NCI-H1930 (cell line): ENCODE data around the gene LRRN3.
"Not testable (repeated sequence)": the region's sequence is repeated elsewhere in the genome, so short reads cannot be mapped to it uniquely, and the experiment has no call there.

Source experiments
- DNase-seq, 2 experiments: peaks; one replicate each; lab custom pipeline; 2025; lab: John Stamatoyannopoulos, UW

LRRN3 gene

GRCh38 chr7:111090846-111091245 lies at the start of gene LRRN3:
Gene LRRN3, plus strand, starts transcription at chr7:111091127. Its CDS starts 31,646 bp downstream, at chr7:111122773.
- no peak for DNase-seq

DNA sequence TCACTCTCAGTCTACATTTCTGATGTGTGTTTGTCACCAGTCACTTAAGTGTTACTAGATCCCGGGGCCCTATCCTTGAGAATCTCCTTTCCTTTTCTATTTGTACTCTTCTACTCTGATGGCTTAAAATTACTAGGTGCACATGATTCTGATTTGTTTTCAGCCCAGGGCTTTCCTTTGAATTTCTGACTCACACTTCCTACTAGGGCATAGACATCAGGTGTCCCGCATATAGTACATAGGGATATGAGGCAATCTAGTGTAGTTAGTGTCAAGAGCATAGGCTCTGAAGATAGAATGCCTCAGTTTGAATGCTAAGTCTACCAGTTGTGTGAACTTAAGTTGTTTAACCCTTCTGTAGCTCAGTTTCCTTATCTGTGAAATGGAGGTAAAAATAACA lies 49.4 kb upstream of the LRRN3 start:
- DNase-seq = no peak

GRCh38 chr7:111042842-111043241 lies 48.1 kb upstream of the LRRN3 start:
- DNase-seq = no peak

DNA sequence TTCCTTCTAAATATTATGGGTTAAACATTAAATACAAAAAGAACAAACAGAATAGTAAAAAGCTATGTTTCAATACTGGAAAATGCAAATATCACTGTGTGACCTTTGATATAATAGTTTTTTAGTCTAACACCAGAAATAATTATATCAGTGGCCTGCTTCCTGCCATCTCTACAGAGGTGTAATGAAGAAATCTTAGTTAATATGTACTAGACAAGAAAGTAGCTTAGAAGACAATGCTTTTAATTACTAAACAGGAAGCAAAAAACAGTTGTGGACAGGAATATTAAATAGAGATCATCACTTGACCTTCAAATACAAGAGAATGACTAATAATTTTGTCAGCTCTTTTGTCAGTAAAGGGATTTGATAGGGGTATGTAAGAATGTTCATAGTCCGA lies 47.4 kb upstream of the LRRN3 start:
- DNase-seq = no peak

DNA sequence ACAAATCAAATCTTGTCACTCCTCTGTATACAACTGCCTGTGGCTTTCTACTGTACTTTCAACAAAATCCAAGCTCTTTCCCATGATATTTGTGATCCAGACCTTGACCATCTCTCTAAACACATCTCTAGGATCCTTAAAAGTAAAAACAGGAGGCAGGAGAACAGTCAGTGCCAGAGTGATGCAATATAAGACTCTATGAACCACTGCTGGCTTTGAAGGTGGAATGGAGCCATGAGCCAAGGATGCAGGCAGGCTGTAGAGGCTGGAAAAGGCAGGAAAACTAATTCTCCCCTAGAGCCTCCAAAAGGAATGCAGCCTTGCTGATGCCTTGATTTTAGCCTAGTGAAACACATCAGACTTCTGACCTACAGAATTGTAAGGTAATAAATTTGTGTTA lies 45.5 kb upstream of the LRRN3 start:
- DNase-seq = no peak

DNA sequence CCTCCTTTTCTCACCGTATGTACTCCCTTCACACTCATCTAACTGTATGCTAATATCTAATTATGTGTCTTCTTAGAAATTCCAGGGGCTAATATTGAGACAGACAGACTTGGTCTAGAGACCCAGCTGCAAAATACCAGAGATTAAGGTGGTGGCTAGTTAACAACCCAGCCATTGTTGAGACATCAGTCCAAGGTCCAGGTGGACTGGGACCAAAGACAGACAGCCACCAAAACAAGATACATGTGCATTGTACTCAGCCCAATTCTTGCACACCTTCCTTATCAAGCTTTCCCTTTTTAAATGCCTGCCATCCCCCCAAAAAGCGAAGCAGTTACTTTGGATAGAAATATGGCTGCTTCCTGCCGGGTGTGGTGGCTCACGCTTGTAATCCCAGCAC lies 43.3 kb upstream of the LRRN3 start:
- no peak for DNase-seq

- no peak for DNase-seq
Measured at GRCh38 chr7:111049971-111050680, 40.8 kb upstream of the LRRN3 start.

- DNase-seq = no peak
Measured at GRCh38 chr7:111050875-111051416, 40.0 kb upstream of the LRRN3 start.

DNA sequence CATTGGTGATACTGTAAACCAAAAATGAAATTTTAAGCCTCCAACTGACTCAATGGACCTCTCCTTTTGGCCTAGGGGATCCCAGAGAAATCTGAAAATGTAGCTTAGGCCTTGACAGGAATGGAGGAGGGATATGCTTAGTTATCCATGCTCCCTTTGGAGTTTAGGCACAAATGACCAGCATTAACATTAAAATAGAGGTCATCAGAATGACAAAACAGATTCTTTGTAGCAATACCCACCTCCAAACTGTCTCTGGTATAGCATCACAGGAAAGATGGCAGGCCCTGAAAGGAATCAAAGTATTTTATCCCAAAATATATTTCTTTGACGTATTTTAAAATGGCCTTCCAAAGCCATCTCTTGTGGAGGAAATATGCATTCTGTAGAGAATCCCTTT lies 39.1 kb upstream of the LRRN3 start:
- no peak for DNase-seq

GRCh38 chr7:111053035-111053434 lies 37.9 kb upstream of the LRRN3 start:
- DNase-seq = no peak

- no peak for DNase-seq
Measured at GRCh38 chr7:111056371-111056770, 34.6 kb upstream of the LRRN3 start.

- no peak for DNase-seq
Measured at GRCh38 chr7:111057066-111057465, 33.9 kb upstream of the LRRN3 start.

DNA sequence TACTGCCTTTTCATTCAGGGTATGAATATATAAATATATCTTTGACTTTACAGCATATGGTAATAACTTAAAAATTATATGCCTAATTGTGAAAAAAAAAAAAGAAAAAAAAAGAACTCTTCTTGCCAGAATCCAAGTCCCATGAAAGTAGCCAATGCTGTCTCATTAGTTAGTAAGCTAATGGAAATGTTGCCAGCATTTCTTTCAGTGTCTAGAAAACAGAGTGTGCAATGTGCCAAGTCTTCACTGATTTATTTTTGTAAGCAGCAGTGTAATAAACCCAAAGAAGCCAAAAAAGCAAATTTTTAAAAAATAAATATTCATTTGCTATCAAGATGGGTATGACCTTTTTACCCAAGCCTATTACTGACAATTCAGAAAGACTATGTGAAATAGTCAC lies 31.1 kb upstream of the LRRN3 start:
- no peak for DNase-seq

DNA sequence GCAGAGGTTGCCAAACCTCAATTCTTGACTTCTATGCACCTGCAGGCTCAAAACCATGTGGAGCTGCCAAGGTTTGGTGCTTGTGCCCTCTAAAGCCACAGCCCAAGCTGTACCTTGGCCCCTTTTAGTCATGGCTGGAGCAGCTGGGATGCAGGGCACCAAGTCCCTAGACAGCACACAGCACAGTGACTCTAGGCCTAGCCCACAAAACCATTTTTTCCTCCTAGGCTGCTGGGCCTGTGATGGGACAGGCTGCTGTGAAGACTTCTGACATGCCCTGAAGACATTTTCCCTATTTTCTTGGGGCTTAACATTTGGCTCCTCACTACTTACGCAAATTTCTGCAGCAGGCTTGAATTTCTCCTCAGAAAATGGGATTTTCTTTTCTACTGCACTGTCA lies 27.8 kb upstream of the LRRN3 start:
- DNase-seq = no peak

DNA sequence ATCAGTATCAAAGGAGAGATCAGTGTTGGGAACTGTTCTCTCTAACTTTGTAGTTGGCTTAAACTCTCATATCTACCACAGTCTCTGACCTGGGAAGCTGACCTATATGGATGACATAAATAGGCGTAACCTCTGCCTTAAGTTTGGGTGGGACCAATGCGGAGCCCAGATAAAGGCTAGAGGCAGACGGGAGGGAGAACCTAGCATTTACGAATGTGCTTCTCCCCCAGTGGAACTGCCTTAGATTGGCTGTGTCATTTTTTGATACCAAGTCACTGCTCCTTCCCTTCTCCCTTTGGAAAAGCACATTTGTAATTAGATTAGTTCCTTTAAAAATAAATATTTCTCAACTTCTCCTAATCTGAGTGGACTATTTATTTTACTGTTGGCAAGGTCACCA lies 23.7 kb upstream of the LRRN3 start:
- DNase-seq = no peak

DNA sequence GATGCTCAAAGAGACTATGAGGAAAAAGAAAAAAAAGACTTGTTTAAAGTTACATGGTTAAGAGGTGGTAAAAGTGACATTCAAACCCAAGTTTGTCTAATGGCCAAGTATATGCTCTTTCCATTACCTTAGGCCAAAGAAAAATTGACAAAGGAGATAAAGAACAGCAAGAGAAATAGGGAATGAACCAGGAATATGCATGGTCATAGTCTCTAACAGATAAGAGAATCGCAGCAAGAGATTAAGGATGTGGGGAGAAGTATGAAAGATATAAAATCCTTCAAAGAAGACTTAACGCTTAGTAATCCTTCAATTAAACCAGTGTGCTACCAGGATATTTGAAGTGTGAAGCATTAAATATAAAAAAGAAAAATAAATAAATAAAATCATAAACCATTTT lies 23.2 kb upstream of the LRRN3 start:
- DNase-seq = no peak

GRCh38 chr7:111068618-111069017 lies 22.3 kb upstream of the LRRN3 start:
- no peak for DNase-seq

- DNase-seq = no peak
Measured at GRCh38 chr7:111071556-111071955, 19.4 kb upstream of the LRRN3 start.

GRCh38 chr7:111072658-111073057 lies 18.3 kb upstream of the LRRN3 start:
- not testable (repeated sequence) for DNase-seq

DNA sequence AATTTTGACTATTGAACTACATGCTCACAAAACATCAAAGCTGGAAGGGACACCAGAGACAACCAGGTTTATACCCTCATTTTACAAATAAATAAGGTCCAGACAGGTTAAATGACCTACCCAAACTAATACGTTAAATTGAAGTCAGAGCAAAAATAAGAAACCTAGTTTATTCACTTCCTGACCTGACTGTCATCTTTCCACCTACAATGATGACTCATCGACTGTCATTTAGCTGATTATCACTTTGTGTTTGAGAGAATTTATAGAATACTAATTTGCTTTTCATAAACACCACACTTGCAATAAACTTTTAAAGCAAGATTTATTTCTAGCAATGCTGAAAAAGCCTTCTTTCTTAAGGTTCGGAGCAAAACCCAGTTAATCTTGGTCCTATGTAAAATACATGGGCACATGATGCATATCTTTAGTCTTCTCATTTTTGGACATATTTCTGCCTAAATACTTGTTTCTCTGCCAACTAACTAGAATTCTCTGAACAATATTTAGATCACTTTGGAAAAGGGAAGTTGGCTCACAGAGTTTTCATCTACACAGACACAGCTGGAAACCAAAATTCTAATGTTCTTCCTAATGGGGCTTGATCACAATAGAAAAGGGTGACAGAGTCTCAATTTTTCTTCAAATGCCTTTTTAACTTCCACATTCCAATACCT lies 16.7 kb upstream of the LRRN3 start:
- DNase-seq = no peak

- no peak for DNase-seq
Measured at GRCh38 chr7:111074748-111075146, 16.2 kb upstream of the LRRN3 start.

- DNase-seq = no peak
Measured at GRCh38 chr7:111075498-111075897, 15.4 kb upstream of the LRRN3 start.

- DNase-seq = no peak
Measured at GRCh38 chr7:111076205-111076604, 14.7 kb upstream of the LRRN3 start.

DNA sequence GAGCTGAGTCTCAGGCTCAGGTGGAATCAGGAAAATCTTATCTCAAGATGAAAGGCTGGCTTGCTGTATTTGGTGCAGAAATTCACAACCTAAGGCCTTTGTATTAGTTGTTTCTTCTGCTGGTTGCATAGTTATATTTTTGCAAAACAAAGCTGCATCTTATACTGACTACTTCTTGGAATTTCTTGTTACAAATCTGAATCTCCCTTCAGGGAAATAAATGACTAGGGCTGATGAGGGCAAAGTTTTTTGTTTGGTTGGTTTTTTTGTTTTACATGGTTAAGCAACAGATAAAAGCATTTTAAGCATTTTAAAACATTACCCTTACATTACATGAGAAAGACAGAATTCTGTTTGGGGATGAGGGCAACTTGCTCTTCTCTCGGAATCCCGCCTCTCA lies 13.9 kb upstream of the LRRN3 start:
- DNase-seq = no peak
